T-cell (primary cell): Measurements from ENCODE around the gene SLC9A9. TPM values are rescaled to one million over a fixed set of nuclear protein-coding genes. Genes with fewer than 3 reads are reported as not detected.

Source experiments
- ATAC-seq, 4 experiments: fragments of 200-7000 bp in 3 of 4; fragments of 150-1000 bp in 1 of 4; cut with Tn5 transposase; replicated peaks in 1 of 4; 1 replicate in 3 of 4; 2 replicates in 1 of 4; pipeline ENCODE4 v1.10.0; 2021; ENCODE audit warnings: moderate library complexity in 3 of 4, mild to moderate bottlenecking in 2 of 4, moderate number of reproducible peaks in 1 of 4
- CTCF ChIA-PET, 2 donors: fragments of 300-600 bp; sonication (Branson Sonifier 250); formaldehyde crosslinking; loops; one replicate each; lab custom pipeline; 2022; ENCODE audit warnings: antibody characterized with exemption in 2 of 2; lab: Charles Lee
- POLR2A ChIA-PET, 2 donors: fragments of 300-600 bp; sonication (Branson Sonifier 250); formaldehyde crosslinking; loops; one replicate each; lab custom pipeline; 2022; ENCODE audit warnings: antibody characterized with exemption in 2 of 2; lab: Charles Lee
- DNase-seq, 35 experiments: peaks; one replicate each; pipeline versions ENCODE4 v3.0.0 to v3.0.0-alpha.2; 2013 to 2023
- H3K27ac ChIP-seq: one replicate; pipeline ENCODE4 v1.5.1; 2013; ENCODE audit warnings: low read length
- H3K27me3 ChIP-seq, 2 experiments: replicated peaks in 1 of 2; 1 replicate in 1 of 2; 2 replicates in 1 of 2; pipeline versions ENCODE4 v1.6.1 to v1.7.0; 2013; ENCODE audit warnings: low read length in 1 of 2, mixed read lengths in 1 of 2; ENCODE audit not compliant: control insufficient read depth in 2 of 2, insufficient read depth in 2 of 2; ENCODE audit errors: extremely low read depth in 1 of 2
- H3K36me3 ChIP-seq, 2 donors: 1 replicate in 1 of 2; 2 replicates in 1 of 2; pipeline versions ENCODE4 v1.6.1 to v1.7.0; 2013; ENCODE audit warnings: low read length in 1 of 2; ENCODE audit not compliant: control insufficient read depth in 2 of 2, insufficient read depth in 1 of 2; ENCODE audit errors: extremely low read depth in 1 of 2
- H3K4me1 ChIP-seq, 2 experiments: 1 replicate in 1 of 2; 2 replicates in 1 of 2; pipeline versions ENCODE4 v1.6.1 to v1.7.0; 2013; ENCODE audit warnings: low read length in 2 of 2, mixed read lengths in 1 of 2; ENCODE audit not compliant: insufficient read depth in 2 of 2, control insufficient read depth in 1 of 2; ENCODE audit errors: extremely low read depth in 1 of 2
- H3K4me3 ChIP-seq, 2 donors: 1 replicate in 1 of 2; 2 replicates in 1 of 2; pipeline versions ENCODE4 v1.5.1 to v1.7.0; 2013; ENCODE audit warnings: mild to moderate bottlenecking in 2 of 2, low read length in 1 of 2, moderate library complexity in 1 of 2; ENCODE audit not compliant: control insufficient read depth in 1 of 2; ENCODE audit errors: extremely low read depth in 1 of 2
- H3K9me3 ChIP-seq: 2 replicates; pipeline ENCODE4 v1.7.0; 2013
- H3K27ac Mint-ChIP-seq, 2 donors: one replicate each; pipeline ENCODE4 v1.8.0; 2020 to 2021; ENCODE audit warnings: mild to moderate bottlenecking in 2 of 2, mixed read lengths in 2 of 2
- H3K27me3 Mint-ChIP-seq, 2 donors: one replicate each; pipeline ENCODE4 v1.8.0; 2021 to 2022; ENCODE audit warnings: mixed read lengths in 2 of 2
- H3K36me3 Mint-ChIP-seq: one replicate; pipeline ENCODE4 v1.8.0; 2021; ENCODE audit warnings: mixed read lengths
- H3K4me1 Mint-ChIP-seq, 3 donors: one replicate each; pipeline ENCODE4 v1.8.0; 2020 to 2022; ENCODE audit warnings: mixed read lengths in 3 of 3, mild to moderate bottlenecking in 1 of 3
- H3K4me3 Mint-ChIP-seq, 3 donors: one replicate each; pipeline ENCODE4 v1.8.0; 2020 to 2022; ENCODE audit warnings: mild to moderate bottlenecking in 3 of 3, mixed read lengths in 3 of 3, moderate library complexity in 3 of 3
- H3K9me3 Mint-ChIP-seq, 3 donors: one replicate each; pipeline ENCODE4 v1.8.0; 2020 to 2022; ENCODE audit warnings: mixed read lengths in 3 of 3
- whole genome bisulfite sequencing: methylation state at CpG from one replicate; pipeline ENCODE4 v1.1.5; 2013; ENCODE audit warnings: missing lambda C conversion rate; ENCODE audit not compliant: insufficient coverage; 5-methylcytosine and 5-hydroxymethylcytosine counted together
- total RNA-seq, 35 experiments: library from RNA in 6 of 35; stranded (reverse) in 6 of 35; fragments of 120-200 nt in 1 of 35; gene quantifications; one replicate each; pipeline versions ENCODE4 v1.2.1 to v1.2.4 and lab custom pipeline; 2013 to 2026

The SLC9A9 gene
- total RNA-seq, 5 donors from 2014 or later (not counting 1 experiment from before 2014, with no cell fraction given) = 11.2 to 36.8 (median 17.8) TPM

- H3K27ac Mint-ChIP-seq = no peak overlapping the region
- H3K4me3 Mint-ChIP-seq = no peak overlapping the region
- H3K4me1 Mint-ChIP-seq = no peaks in the 10 kb centered on the region
- no peaks in the 10 kb centered on the region for H3K9me3 ChIP-seq
- peaks cover 48% of the 10 kb centered on the region for H3K36me3 Mint-ChIP-seq
- no peak for DNase-seq
- POLR2A ChIA-PET = interaction anchor here in 1 of 2 donors (0.6 kb wide), 1 partner anchor 105 kb away, joined by 3 read pairs; no protein-coding TSS in a partner anchor
- no peak for ATAC-seq
- H3K4me1 ChIP-seq = no peaks in the 10 kb centered on the region
- WGBS = 67% methylated on average over 3 of the region's 5 CpGs
- no peaks in the 10 kb centered on the region for H3K27me3 ChIP-seq
- H3K36me3 ChIP-seq = peaks cover 0 to 3% of the 10 kb centered on the region in 2 donors
- no peaks in the 10 kb centered on the region for H3K27me3 Mint-ChIP-seq
- H3K4me3 ChIP-seq = no peak overlapping the region
- no peak overlapping the region for H3K27ac ChIP-seq
- H3K9me3 Mint-ChIP-seq = no peaks in the 10 kb centered on the region
- CTCF ChIA-PET = no interaction called here
Observed at GRCh38 chr3:143480344-143480743, 367.9 kb downstream of the SLC9A9 start.

GRCh38 chr3:143479727-143480126, 368.5 kb downstream of the SLC9A9 start:
- POLR2A ChIA-PET = no interaction called here
- Histone ChIP-seq H3K4me1 (no peaks in the 10 kb centered on the region), H3K27me3 (no peaks in the 10 kb centered on the region), H3K4me3 (no peak overlapping the region), H3K27ac (no peak overlapping the region), H3K36me3 (peaks cover 0 to 3% of the 10 kb centered on the region in 2 donors), H3K9me3 (no peaks in the 10 kb centered on the region)
- DNase-seq (no peak), ATAC-seq (no peak)
- peaks cover 42% of the 10 kb centered on the region for H3K36me3 Mint-ChIP-seq
- H3K4me3 Mint-ChIP-seq = no peak overlapping the region
- CTCF ChIA-PET = no interaction called here
- H3K4me1 Mint-ChIP-seq = no peaks in the 10 kb centered on the region
- H3K27me3 Mint-ChIP-seq = no peaks in the 10 kb centered on the region
- H3K27ac Mint-ChIP-seq = no peak overlapping the region
- no CpG with 5 or more reads among the region's 1 CpG for WGBS
- H3K9me3 Mint-ChIP-seq = no peaks in the 10 kb centered on the region

GRCh38 chr3:143478115-143478693, 370.1 kb downstream of the SLC9A9 start:
- H3K27me3 Mint-ChIP-seq = no peaks in the 10 kb centered on the region
- no peak overlapping the region for H3K4me3 ChIP-seq
- ChIA-PET CTCF (interaction anchor here in 1 of 2 donors (0.6 kb wide), 1 partner anchor 1490 kb away, joined by 4 read pairs; no protein-coding TSS in a partner anchor), POLR2A (no interaction called here)
- WGBS = 56% methylated on average over 3 of the region's 3 CpGs
- H3K4me1 Mint-ChIP-seq = no peaks in the 10 kb centered on the region
- H3K27ac Mint-ChIP-seq = no peak overlapping the region
- no peaks in the 10 kb centered on the region for H3K9me3 Mint-ChIP-seq
- peaks cover 36% of the 10 kb centered on the region for H3K36me3 Mint-ChIP-seq
- no peak overlapping the region for H3K4me3 Mint-ChIP-seq
- no peaks in the 10 kb centered on the region for H3K27me3 ChIP-seq
- ATAC-seq (no peak), DNase-seq (no peak)
- no peaks in the 10 kb centered on the region for H3K4me1 ChIP-seq
- no peak overlapping the region for H3K27ac ChIP-seq
- no peaks in the 10 kb centered on the region for H3K9me3 ChIP-seq
- H3K36me3 ChIP-seq = peaks cover 0 to 3% of the 10 kb centered on the region in 2 donors

DNA sequence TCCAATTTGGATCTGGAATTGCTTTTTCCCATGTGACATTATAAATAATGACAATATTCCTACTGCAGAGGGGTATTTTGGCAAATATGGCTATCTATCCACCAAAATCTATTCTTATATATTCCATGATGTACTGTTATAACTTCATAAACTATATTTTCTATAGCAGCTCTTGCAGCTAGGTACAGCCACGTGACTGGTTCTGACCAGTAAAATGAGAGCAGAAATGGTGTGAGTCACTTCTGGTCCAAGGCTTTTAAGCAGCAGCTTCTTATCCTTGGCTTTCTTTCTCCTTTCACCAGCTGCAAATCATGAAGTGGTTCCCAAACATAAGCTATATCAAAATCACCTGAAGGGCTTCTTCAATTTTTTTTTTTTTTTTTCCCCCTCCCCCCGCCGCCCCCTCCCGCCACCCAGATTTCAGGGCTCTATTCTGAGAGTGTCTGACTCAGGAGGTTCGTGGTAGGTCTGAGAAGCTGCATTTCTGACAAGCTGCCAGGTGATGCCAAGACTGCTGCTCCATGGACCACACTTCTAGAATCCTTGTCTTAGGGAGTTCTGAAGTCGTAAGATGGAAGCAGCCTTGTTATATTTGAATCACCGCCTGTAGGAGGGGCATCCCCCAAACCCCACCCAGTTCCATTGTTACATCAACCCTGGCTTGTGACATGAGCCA, 371.2 kb downstream of the SLC9A9 start:
- ChIA-PET POLR2A (no interaction called here), CTCF (interaction anchor here (0.6 kb wide), 2 partner anchors 9 to 1489 kb away, joined by 4 read pairs; no protein-coding TSS in a partner anchor)

GRCh38 chr3:143475981-143476380, 372.3 kb downstream of the SLC9A9 start:
- H3K9me3 ChIP-seq = no peaks in the 10 kb centered on the region
- H3K4me1 ChIP-seq = peaks cover 0 to 5% of the 10 kb centered on the region in 2 experiments
- DNase-seq (no peak), ATAC-seq (no peak)
- H3K4me3 ChIP-seq = no peak overlapping the region
- ChIA-PET CTCF (no interaction called here), POLR2A (no interaction called here)
- Mint-ChIP-seq H3K27me3 (no peaks in the 10 kb centered on the region), H3K9me3 (no peaks in the 10 kb centered on the region), H3K36me3 (peaks cover 19% of the 10 kb centered on the region), H3K4me1 (peaks cover 0 to 12% (median 11%) of the 10 kb centered on the region in 3 donors), H3K4me3 (no peak overlapping the region), H3K27ac (no peak overlapping the region)
- H3K27ac ChIP-seq = no peak overlapping the region
- H3K36me3 ChIP-seq = no peaks in the 10 kb centered on the region
- H3K27me3 ChIP-seq = no peaks in the 10 kb centered on the region
- 100% methylated on average over 1 of the region's 3 CpGs for WGBS

More for the DNA sequence above, 371.2 kb downstream of the SLC9A9 start:
- Mint-ChIP-seq H3K4me3 (no peak overlapping the region), H3K27ac (no peak overlapping the region), H3K9me3 (no peaks in the 10 kb centered on the region), H3K27me3 (no peaks in the 10 kb centered on the region), H3K36me3 (peaks cover 27% of the 10 kb centered on the region), H3K4me1 (peaks cover 0 to 6% (median 5%) of the 10 kb centered on the region in 3 donors)
- H3K4me1 ChIP-seq = peaks cover 0 to under 1% of the 10 kb centered on the region in 2 experiments
- DNase-seq (no peak), ATAC-seq (no peak)
- H3K9me3 ChIP-seq = no peaks in the 10 kb centered on the region
- H3K27me3 ChIP-seq = no peaks in the 10 kb centered on the region
- no peak overlapping the region for H3K27ac ChIP-seq
- H3K36me3 ChIP-seq = peaks cover 0 to under 1% of the 10 kb centered on the region in 2 donors
- WGBS = no CpG with 5 or more reads among the region's 7 CpGs
- H3K4me3 ChIP-seq = no peak overlapping the region

DNA sequence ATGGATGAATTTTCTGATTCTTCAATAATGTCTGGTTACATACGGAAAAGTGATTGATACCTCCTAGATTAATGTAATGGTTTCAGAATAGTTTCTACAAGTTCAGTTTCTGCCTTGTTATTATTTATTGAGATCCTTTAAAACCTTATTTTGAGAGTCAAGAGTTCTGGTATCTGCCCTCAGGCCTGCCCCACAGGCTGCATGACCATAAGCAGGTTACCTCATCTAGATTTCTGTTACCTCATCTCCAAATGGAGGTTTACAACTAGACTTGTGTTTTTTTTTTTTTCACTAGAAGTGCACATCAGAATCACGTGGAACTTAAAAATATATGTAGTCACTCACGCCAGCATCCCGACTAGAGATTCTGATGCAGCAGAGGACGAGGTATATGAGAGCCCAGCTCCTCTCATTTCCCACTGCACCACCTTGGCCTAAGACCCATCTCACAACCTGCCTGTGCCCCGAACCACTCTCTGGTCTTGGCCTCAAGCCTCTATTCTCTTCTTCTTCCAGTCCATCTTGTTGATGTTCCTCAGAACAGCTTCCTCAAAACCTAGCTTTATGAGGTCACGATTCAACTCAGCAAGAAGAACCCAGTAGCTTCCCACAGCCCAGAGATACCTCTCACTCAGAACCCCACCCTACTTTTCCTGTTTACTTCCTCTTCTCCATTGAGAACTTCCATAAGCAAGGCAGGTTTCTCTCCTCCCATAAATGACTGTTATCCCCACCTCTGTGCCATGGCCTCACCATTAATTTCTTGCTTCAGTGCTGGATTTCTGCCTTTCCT, 375.3 kb downstream of the SLC9A9 start:
- Mint-ChIP-seq H3K4me1 (peaks cover 0 to 12% (median 11%) of the 10 kb centered on the region in 3 donors), H3K36me3 (peaks cover 10% of the 10 kb centered on the region), H3K27ac (no peak overlapping the region), H3K9me3 (no peaks in the 10 kb centered on the region), H3K4me3 (no peak overlapping the region), H3K27me3 (no peaks in the 10 kb centered on the region)
- WGBS = 93% methylated on average over 5 of the region's 7 CpGs
- H3K27ac ChIP-seq = no peak overlapping the region
- peaks cover 0 to 5% of the 10 kb centered on the region in 2 experiments for H3K4me1 ChIP-seq
- POLR2A ChIA-PET = no interaction called here
- CTCF ChIA-PET = no interaction called here
- H3K4me3 ChIP-seq = no peak overlapping the region
- H3K36me3 ChIP-seq = no peaks in the 10 kb centered on the region
- no peak for ATAC-seq
- H3K9me3 ChIP-seq = no peaks in the 10 kb centered on the region
- H3K27me3 ChIP-seq = no peaks in the 10 kb centered on the region
- no peak for DNase-seq
